ENCODE data around the gene WDR55. TPM values are rescaled to one million over a fixed set of nuclear protein-coding genes. Genes with fewer than 3 reads are reported as not detected.

Gene WDR55
- total RNA-seq, 2 experiments from 2014 or later: 41.8 to 45.4 TPM

DNA sequence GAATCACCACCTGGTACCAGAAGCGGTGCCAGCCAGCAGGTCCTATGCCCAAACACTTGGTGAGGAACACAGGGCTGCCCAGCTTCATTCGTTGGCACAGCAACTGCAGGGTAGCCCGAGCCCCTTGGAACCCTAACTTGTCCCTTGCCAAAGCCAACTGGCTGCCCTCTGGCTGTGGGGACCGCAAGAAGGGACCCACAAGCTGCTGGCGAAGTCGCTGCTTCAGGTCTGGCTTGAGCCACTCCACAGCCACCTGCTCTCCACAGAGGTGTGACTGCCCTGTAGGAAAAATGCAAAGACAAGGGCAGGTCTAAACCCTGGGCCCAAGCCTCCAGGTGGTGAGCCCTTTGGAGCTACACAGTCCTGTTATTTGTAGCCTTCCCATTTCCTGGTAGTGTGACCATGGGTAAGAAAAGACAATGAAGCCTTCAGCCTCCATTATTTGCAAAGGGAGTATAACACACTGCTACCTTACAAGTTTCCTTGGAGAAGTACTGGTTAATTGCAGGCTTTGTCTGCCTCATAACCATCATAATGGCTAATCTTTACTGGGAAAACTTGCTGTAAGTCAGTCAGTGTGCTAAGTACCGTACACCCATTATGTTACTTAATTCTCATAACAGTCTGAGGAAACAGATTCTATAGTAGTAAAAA, 6.9 kb downstream of the WDR55 start:
- Mint-ChIP-seq H3K9me3 (no peaks in the 10 kb centered on the region), H3K36me3 (peaks cover 20% of the 10 kb centered on the region), H3K27me3 (no peaks in the 10 kb centered on the region), H3K27ac (no peak overlapping the region), H3K4me1 (peaks cover 15% of the 10 kb centered on the region), H3K4me3 (no peak overlapping the region)
- no peak for ATAC-seq (ENCODE audit: low read depth)
- DNase-seq: no peak
- POLR2A ChIA-PET: interaction anchor here (1.5 to 1.8 kb wide), 2 partner anchors 19 kb away, joined by 3 to 7 read pairs; partner anchors contain the start of genes HARS1 and HARS2

GRCh38 chr5:140672455-140673186, 7.9 kb downstream of the WDR55 start:
- POLR2A ChIA-PET: interaction anchor here (1.8 kb wide), 1 partner anchor 18 kb away, joined by 7 read pairs; the partner anchor contains the start of genes HARS1 and HARS2
- Mint-ChIP-seq H3K4me1 (peaks cover 9% of the 10 kb centered on the region), H3K27me3 (no peaks in the 10 kb centered on the region), H3K36me3 (peaks cover 18% of the 10 kb centered on the region), H3K9me3 (no peaks in the 10 kb centered on the region), H3K27ac (no peak overlapping the region), H3K4me3 (no peak overlapping the region)
- ATAC-seq (ENCODE audit: low read depth) (peak; percentile 31), DNase-seq (peak; percentile 40)

- POLR2A ChIA-PET: interaction anchor here (1.4 to 1.8 kb wide), 2 partner anchors 9 to 17 kb away, joined by 6 to 7 read pairs; partner anchors contain the start of genes HARS1, HARS2 and WDR55
- H3K27ac Mint-ChIP-seq: no peak within 1 kb of the TSS
- H3K4me3 Mint-ChIP-seq: no peak within 1 kb of the TSS
- H3K36me3 Mint-ChIP-seq: peaks cover 14% of the 10 kb centered on the region
- no peak for ATAC-seq (ENCODE audit: low read depth)
- DNase-seq: no peak
- peaks cover 13% of the 10 kb centered on the region for H3K4me1 Mint-ChIP-seq
- H3K9me3 Mint-ChIP-seq: no peaks in the 10 kb centered on the region
- H3K27me3 Mint-ChIP-seq: no peaks in the 10 kb centered on the region
Measured at GRCh38 chr5:140673187-140673976, 8.7 kb downstream of the WDR55 start, which contains the start of gene DND1. DND1 (minus strand) TSS chr5:140673576; CDS start chr5:140673542, 34 bp downstream.

GRCh38 chr5:140674211-140674610, 9.5 kb downstream of the WDR55 start:
- Mint-ChIP-seq H3K27me3 (no peaks in the 10 kb centered on the region), H3K4me1 (peaks cover 14% of the 10 kb centered on the region), H3K36me3 (peaks cover 14% of the 10 kb centered on the region), H3K27ac (no peak overlapping the region), H3K4me3 (no peak overlapping the region), H3K9me3 (no peaks in the 10 kb centered on the region)
- ATAC-seq (ENCODE audit: low read depth) (peak; percentile 31), DNase-seq (no peak)
- POLR2A ChIA-PET: interaction anchor here (1.4 kb wide), 1 partner anchor 10 kb away, joined by 6 read pairs; the partner anchor contains the start of gene WDR55

GRCh38 chr5:140674629-140675028, 9.9 kb downstream of the WDR55 start:
- no peak for ATAC-seq (ENCODE audit: low read depth)
- H3K27ac Mint-ChIP-seq: no peak overlapping the region
- H3K9me3 Mint-ChIP-seq: no peaks in the 10 kb centered on the region
- DNase-seq: no peak
- POLR2A ChIA-PET: interaction anchor here (1.4 kb wide), 1 partner anchor 10 kb away, joined by 6 read pairs; the partner anchor contains the start of gene WDR55
- peaks cover 14% of the 10 kb centered on the region for H3K4me1 Mint-ChIP-seq
- peaks cover 11% of the 10 kb centered on the region for H3K36me3 Mint-ChIP-seq
- H3K4me3 Mint-ChIP-seq: no peak overlapping the region
- no peaks in the 10 kb centered on the region for H3K27me3 Mint-ChIP-seq

DNA sequence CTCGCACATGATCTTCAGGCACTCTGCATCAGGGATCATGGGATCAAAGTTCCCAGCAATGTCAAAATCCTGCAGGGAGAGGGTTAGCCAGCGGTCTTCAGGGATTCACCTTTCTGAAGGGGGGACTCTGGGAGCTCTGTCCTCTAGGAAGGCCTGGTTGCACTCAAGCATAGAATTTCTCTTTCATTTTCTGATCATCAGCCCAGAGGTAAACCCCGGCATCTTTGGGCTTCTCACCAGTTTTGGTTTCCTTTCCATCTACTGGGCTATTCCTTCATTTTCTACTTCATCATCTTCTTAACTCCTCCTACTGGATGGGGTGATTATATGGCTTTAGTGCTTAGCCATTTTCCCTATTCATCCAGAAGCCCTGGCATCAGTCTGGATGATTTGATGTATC, 13.2 kb downstream of the WDR55 start:
- Mint-ChIP-seq H3K27me3 (no peaks in the 10 kb centered on the region), H3K36me3 (peaks cover 12% of the 10 kb centered on the region), H3K27ac (peak overlapping the region; percentile 75), H3K4me3 (no peak overlapping the region), H3K4me1 (peaks cover 16% of the 10 kb centered on the region), H3K9me3 (no peaks in the 10 kb centered on the region)
- no peak for DNase-seq
- POLR2A ChIA-PET: interaction anchor here (1.1 to 1.6 kb wide), 3 partner anchors 13 to 23 kb away, joined by 4 read pairs; partner anchors contain the start of genes HARS1, HARS2, WDR55 and ZMAT2
- ATAC-seq (ENCODE audit: low read depth): no peak

- Mint-ChIP-seq H3K4me1 (peaks cover 16% of the 10 kb centered on the region), H3K36me3 (peaks cover 16% of the 10 kb centered on the region), H3K4me3 (no peak overlapping the region), H3K9me3 (no peaks in the 10 kb centered on the region), H3K27ac (no peak overlapping the region), H3K27me3 (no peaks in the 10 kb centered on the region)
- no peak for DNase-seq
- no peak for ATAC-seq (ENCODE audit: low read depth)
- POLR2A ChIA-PET: interaction anchor here (1.2 to 1.5 kb wide), 2 partner anchors 12 to 14 kb away, joined by 4 to 5 read pairs; partner anchors contain the start of genes HARS1, HARS2 and WDR55
Measured at GRCh38 chr5:140678993-140679392, 14.3 kb downstream of the WDR55 start.

DNA sequence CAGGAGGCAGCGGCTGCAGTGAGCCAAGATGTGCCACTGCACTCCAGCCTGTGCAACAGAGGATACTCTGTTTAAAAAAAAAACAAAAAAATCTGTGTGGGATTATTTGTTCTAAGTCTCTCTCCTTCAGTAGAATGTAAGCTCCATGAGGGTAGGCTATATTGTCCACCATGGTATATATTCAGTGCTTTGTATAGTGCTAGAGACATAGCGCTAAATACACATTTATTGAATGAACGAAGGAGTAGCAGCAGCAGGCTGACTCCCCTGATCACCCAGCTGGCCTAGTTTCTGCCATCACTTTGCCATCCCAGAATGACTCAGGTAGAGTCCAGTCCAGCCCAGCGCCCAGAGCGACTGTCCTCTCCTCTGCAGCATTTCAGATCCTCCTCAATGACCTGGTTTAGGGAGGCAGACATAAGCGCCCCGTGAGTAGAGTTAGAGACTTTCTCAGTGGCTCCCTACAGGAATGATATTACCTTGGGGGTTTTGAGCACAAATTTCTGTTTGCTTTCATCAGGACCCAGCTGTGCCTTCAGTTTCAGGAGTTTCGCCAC, 25.8 kb downstream of the WDR55 start:
- POLR2A ChIA-PET: interaction anchor here (0.7 to 2.2 kb wide), 16 partner anchors 9 to 289 kb away, joined by 3 to 25 read pairs (median 4); partner anchors contain the start of genes APBB3, DND1, EIF4EBP3 and IK
- ATAC-seq (ENCODE audit: low read depth): no peak
- Mint-ChIP-seq H3K27ac (peak overlapping the region; percentile 96), H3K4me1 (peaks cover 35% of the 10 kb centered on the region), H3K36me3 (peaks cover 16% of the 10 kb centered on the region), H3K4me3 (peak overlapping the region; percentile 97), H3K27me3 (no peaks in the 10 kb centered on the region), H3K9me3 (no peaks in the 10 kb centered on the region)
- DNase-seq: no peak

GRCh38 chr5:140690941-140691924, 26.5 kb downstream of the WDR55 start, which contains the start of the genes HARS1 and HARS2:
HARS1 (minus strand) TSS chr5:140691370; CDS start chr5:140691304, 66 bp downstream.
HARS2 (plus strand) TSS chr5:140691455; CDS start chr5:140691649, 194 bp downstream.
- H3K36me3 Mint-ChIP-seq: peaks cover 22% of the 10 kb centered on the region
- peak; percentile 78 for DNase-seq
- H3K4me1 Mint-ChIP-seq: peaks cover 35% of the 10 kb centered on the region
- POLR2A ChIA-PET: interaction anchor here (0.6 to 2.2 kb wide), 20 partner anchors 9 to 290 kb away, joined by 3 to 25 read pairs (median 4); partner anchors contain the start of genes APBB3, DND1, EIF4EBP3 and IK
- no peaks in the 10 kb centered on the region for H3K27me3 Mint-ChIP-seq
- peak within 1 kb of the TSS; percentile 96 for H3K27ac Mint-ChIP-seq
- no peaks in the 10 kb centered on the region for H3K9me3 Mint-ChIP-seq
- peak within 1 kb of the TSS; percentile 97 for H3K4me3 Mint-ChIP-seq
- peak; percentile 93 for ATAC-seq (ENCODE audit: low read depth)

DNA sequence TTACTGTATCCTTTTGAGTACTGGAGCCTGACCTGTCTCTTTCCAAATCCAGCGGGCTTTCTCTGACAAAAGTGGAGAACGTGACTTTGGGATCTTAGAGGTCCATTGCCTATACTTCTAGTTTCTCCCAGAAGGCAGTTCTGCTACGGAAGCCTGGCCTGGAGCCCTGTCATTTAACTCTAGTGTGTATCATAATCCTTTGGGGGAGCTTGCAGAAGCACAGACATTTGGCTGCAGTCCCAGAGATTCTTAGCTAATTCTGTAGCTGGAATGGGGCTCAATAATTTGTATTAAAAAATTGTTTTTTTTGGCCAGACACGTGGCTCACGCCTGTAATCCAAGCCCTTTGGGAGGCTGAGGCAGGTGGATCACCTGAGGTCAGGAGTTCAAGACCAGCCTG, 29.6 kb downstream of the WDR55 start:
- Mint-ChIP-seq H3K36me3 (peaks cover 34% of the 10 kb centered on the region), H3K27ac (no peak overlapping the region), H3K27me3 (no peaks in the 10 kb centered on the region), H3K4me1 (peaks cover 28% of the 10 kb centered on the region), H3K9me3 (no peaks in the 10 kb centered on the region), H3K4me3 (no peak overlapping the region)
- DNase-seq: no peak
- POLR2A ChIA-PET: no interaction called here
- no peak for ATAC-seq (ENCODE audit: low read depth)

DNA sequence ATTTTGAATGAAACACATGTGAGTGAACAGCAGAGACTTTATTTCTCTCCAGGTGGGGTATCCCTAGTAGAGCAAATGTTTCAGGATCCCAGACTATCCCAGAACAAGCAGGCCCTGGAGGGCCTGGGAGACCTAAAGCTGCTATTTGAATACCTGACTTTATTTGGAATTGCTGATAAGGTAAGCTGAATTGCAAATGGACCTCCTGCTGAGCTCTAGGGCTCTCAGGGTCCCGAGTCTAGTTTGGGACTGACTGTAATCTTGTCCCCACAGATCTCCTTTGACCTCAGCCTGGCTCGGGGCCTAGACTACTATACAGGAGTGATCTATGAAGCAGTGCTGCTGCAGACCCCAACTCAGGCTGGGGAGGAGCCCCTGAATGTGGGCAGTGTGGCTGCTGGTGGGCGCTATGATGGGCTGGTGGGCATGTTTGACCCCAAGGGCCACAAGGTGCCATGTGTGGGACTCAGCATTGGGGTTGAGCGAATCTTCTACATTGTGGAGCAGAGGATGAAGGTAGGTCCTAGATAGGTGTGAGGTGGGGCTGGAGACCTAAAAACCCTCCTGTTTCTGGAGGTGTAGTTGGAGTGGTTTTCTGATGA, 32.3 kb downstream of the WDR55 start:
- DNase-seq: no peak
- Mint-ChIP-seq H3K4me3 (no peak overlapping the region), H3K36me3 (peaks cover 43% of the 10 kb centered on the region), H3K9me3 (no peaks in the 10 kb centered on the region), H3K27ac (no peak overlapping the region), H3K4me1 (peaks cover 22% of the 10 kb centered on the region), H3K27me3 (no peaks in the 10 kb centered on the region)
- no peak for ATAC-seq (ENCODE audit: low read depth)
- POLR2A ChIA-PET: interaction anchor here (0.8 kb wide), 1 partner anchor 49 kb away, joined by 7 read pairs; the partner anchor contains the start of genes IK and NDUFA2
